Smooth muscle cell (in vitro differentiated cells): Measurements from ENCODE around the gene CLDN19. TPM values are rescaled to one million over a fixed set of nuclear protein-coding genes. Genes with fewer than 3 reads are reported as not detected.

Experiments used
- DNase-seq: peaks from one replicate; lab custom pipeline; 2025; ENCODE audit not compliant: unreplicated experiment; lab: John Stamatoyannopoulos, UW
- H2AFZ ChIP-seq: fragments of 200-600 bp; sonication (generic); 2 replicates; pipeline ENCODE4 v1.6.0; 2016; ENCODE audit warnings: antibody characterized with exemption, low read depth, mild to moderate bottlenecking
- H3F3A ChIP-seq: fragments of 200-600 bp; sonication (generic); 2 replicates; pipeline ENCODE4 v1.6.0; 2017; ENCODE audit warnings: antibody characterized with exemption, low read depth
- H3K27ac ChIP-seq: fragments of 200-600 bp; sonication (generic); 2 replicates; pipeline ENCODE4 v1.5.1; 2016; ENCODE audit warnings: low read depth, mild to moderate bottlenecking
- H3K27me3 ChIP-seq: fragments of 200-600 bp; sonication (generic); 2 replicates; pipeline ENCODE4 v1.6.1; 2016; ENCODE audit warnings: low read depth, mild to moderate bottlenecking
- H3K36me3 ChIP-seq: fragments of 200-600 bp; sonication (generic); 2 replicates; pipeline ENCODE4 v1.5.1; 2016; ENCODE audit warnings: low read depth
- H3K4me1 ChIP-seq: fragments of 200-600 bp; sonication (generic); 2 replicates; pipeline ENCODE4 v1.5.1; 2016; ENCODE audit warnings: low read depth
- H3K4me2 ChIP-seq: fragments of 200-600 bp; sonication (generic); 2 replicates; pipeline ENCODE4 v1.6.0; 2016; ENCODE audit warnings: mild to moderate bottlenecking
- H3K4me3 ChIP-seq: fragments of 200-600 bp; sonication (generic); 2 replicates; pipeline ENCODE4 v1.5.1; 2016; ENCODE audit warnings: mild to moderate bottlenecking
- H3K79me2 ChIP-seq: fragments of 200-600 bp; sonication (generic); 2 replicates; pipeline ENCODE4 v1.6.0; 2016; ENCODE audit warnings: low read depth, mild to moderate bottlenecking
- H3K9ac ChIP-seq: fragments of 200-600 bp; sonication (generic); 2 replicates; pipeline ENCODE4 v1.6.0; 2016; ENCODE audit warnings: low read depth
- H3K9me3 ChIP-seq: fragments of 200-600 bp; sonication (generic); replicated peaks from 2 replicates; pipeline ENCODE4 v1.5.1; 2016; ENCODE audit warnings: low read depth
- H4K20me1 ChIP-seq: fragments of 200-600 bp; sonication (generic); 2 replicates; pipeline ENCODE4 v1.6.0; 2016; ENCODE audit warnings: low read depth
- WGBS: methylation state at CpG from one replicate; pipeline ENCODE4 v1.1.7; 2016; ENCODE audit warnings: low lambda C conversion rate; 5-methylcytosine and 5-hydroxymethylcytosine counted together
- polyA plus RNA-seq: library from polyadenylated mRNA; unstranded; fragments of >200 nt; fragmentation: Nextera tagmentation; extraction: Ambion mirVana; gene quantifications from 2 replicates; pipeline ENCODE4 v1.2.1, GENCODE V29; 2016
- total RNA-seq: library from RNA; depleted of rRNA; stranded (reverse); fragments of >200 nt; gene quantifications from 2 replicates; pipeline ENCODE4 v1.2.3, GENCODE V29; 2014
- TF ChIP-seq, protein P1 (sequence below): fragments of 200-600 bp; sonication (generic); IDR thresholded peaks from 2 replicates; pipeline ENCODE4 v1.5.1; 2017; ENCODE audit warnings: borderline replicate concordance, mild to moderate bottlenecking, antibody characterized with exemption; ENCODE audit not compliant: insufficient read depth, poor library complexity, severe bottlenecking

Gene CLDN19
- total and polyA plus RNA-seq, 2 experiments from 2014 or later, result 0.67 to 2.4 TPM

DNA sequence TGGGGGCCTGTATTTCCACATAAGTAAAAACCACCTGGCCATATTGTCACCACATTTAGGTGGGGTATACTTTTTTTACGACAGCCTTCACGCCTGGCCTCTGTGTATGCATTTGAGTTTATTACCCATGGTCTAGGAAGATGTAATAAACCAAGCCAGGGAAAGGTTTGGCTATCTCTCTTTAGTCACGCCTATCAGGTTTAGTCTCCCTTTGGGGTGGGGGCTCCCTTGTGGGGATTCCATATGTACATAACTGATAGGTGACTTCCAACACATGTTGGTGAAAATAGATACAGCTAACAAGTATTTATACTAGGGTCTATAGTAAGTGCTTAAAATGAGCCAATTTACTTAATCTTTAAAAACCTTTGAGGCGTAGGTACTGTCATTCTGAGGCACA lies 53.6 kb downstream of the CLDN19 start:
- no peaks in the 10 kb centered on the region for H3K36me3 ChIP-seq
- H3K9ac ChIP-seq, result no peak overlapping the region
- H3K4me1 ChIP-seq, result peaks cover 36% of the 10 kb centered on the region
- peak overlapping the region; percentile 93 for H3K4me2 ChIP-seq
- no peak overlapping the region for H3K27ac ChIP-seq
- DNase-seq, result no peak
- H4K20me1 ChIP-seq, result peaks cover 85% of the 10 kb centered on the region
- H3K9me3 ChIP-seq, result no peaks in the 10 kb centered on the region
- no peak overlapping the region for H3K4me3 ChIP-seq
- no peaks in the 10 kb centered on the region for H3K27me3 ChIP-seq
- WGBS, result 89% methylated on average over 4 of the region's 4 CpGs
- H3K79me2 ChIP-seq, result peaks cover 85% of the 10 kb centered on the region
- H3F3A ChIP-seq, result no peaks in the 10 kb centered on the region
- TF ChIP-seq, protein P1, sequence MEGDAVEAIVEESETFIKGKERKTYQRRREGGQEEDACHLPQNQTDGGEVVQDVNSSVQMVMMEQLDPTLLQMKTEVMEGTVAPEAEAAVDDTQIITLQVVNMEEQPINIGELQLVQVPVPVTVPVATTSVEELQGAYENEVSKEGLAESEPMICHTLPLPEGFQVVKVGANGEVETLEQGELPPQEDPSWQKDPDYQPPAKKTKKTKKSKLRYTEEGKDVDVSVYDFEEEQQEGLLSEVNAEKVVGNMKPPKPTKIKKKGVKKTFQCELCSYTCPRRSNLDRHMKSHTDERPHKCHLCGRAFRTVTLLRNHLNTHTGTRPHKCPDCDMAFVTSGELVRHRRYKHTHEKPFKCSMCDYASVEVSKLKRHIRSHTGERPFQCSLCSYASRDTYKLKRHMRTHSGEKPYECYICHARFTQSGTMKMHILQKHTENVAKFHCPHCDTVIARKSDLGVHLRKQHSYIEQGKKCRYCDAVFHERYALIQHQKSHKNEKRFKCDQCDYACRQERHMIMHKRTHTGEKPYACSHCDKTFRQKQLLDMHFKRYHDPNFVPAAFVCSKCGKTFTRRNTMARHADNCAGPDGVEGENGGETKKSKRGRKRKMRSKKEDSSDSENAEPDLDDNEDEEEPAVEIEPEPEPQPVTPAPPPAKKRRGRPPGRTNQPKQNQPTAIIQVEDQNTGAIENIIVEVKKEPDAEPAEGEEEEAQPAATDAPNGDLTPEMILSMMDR, result no peak
- no peak overlapping the region for H2AFZ ChIP-seq

- Histone ChIP-seq H2AFZ (no peak overlapping the region), H3K4me1 (peaks cover 44% of the 10 kb centered on the region), H3K79me2 (peaks cover 63% of the 10 kb centered on the region), H3K27ac (peak overlapping the region; percentile 4), H3K27me3 (no peaks in the 10 kb centered on the region), H3K4me2 (peak overlapping the region; percentile 93), H3K4me3 (peak overlapping the region; percentile 74), H3K9me3 (no peaks in the 10 kb centered on the region), H3F3A (peaks cover 7% of the 10 kb centered on the region), H4K20me1 (peaks cover 63% of the 10 kb centered on the region), H3K9ac (peak overlapping the region; percentile 53), H3K36me3 (no peaks in the 10 kb centered on the region)
- 30% methylated on average over 5 of the region's 5 CpGs for WGBS
- no peak for DNase-seq
- TF ChIP-seq, protein P1, result no peak
Observed at GRCh38 chr1:42684139-42684538, 55.9 kb downstream of the CLDN19 start.

Other genes with a start within 250 kb of the CLDN19 start
- 42.2 and 42.9 TPM in 2 replicates for gene PPIH, start 81.8 kb downstream of the CLDN19 start, total RNA-seq
- 38.5 and 46.9 TPM in 2 replicates for gene PPIH, start 81.8 kb downstream of the CLDN19 start, polyA plus RNA-seq
- gene YBX1, start 57.8 kb downstream of the CLDN19 start, total RNA-seq, result 586 and 587 TPM in 2 replicates
- 273 and 284 TPM in 2 replicates for gene YBX1, start 57.8 kb downstream of the CLDN19 start, polyA plus RNA-seq
- 256 and 273 TPM in 2 replicates for gene P3H1, start 26.8 kb upstream of the CLDN19 start, total RNA-seq
- 336 and 535 TPM in 2 replicates for gene P3H1, start 26.8 kb upstream of the CLDN19 start, polyA plus RNA-seq
- gene C1orf50, start 27.0 kb upstream of the CLDN19 start, total RNA-seq, result 1.8 and 7.3 TPM in 2 replicates
- 9.7 and 11.5 TPM in 2 replicates for gene C1orf50, start 27.0 kb upstream of the CLDN19 start, polyA plus RNA-seq
- gene TMEM269, start 44.8 kb upstream of the CLDN19 start, total RNA-seq, result 0.09 and 0.36 TPM in 2 replicates
- 0.09 and 0.15 TPM in 2 replicates for gene TMEM269, start 44.8 kb upstream of the CLDN19 start, polyA plus RNA-seq
- 5.1 and 11.8 TPM in 2 replicates for gene ERMAP, start 76.9 kb upstream of the CLDN19 start, total RNA-seq
- gene ERMAP, start 76.9 kb upstream of the CLDN19 start, polyA plus RNA-seq, result 4.1 and 4.6 TPM in 2 replicates
- 32.5 and 35.0 TPM in 2 replicates for gene SVBP, start 77.2 kb upstream of the CLDN19 start, total RNA-seq
- 31.5 and 32.8 TPM in 2 replicates for gene SVBP, start 77.2 kb upstream of the CLDN19 start, polyA plus RNA-seq
- gene ZNF691, start 106.4 kb upstream of the CLDN19 start, total RNA-seq, result 4.2 and 7.2 TPM in 2 replicates
- 4.8 and 10.2 TPM in 2 replicates for gene ZNF691, start 106.4 kb upstream of the CLDN19 start, polyA plus RNA-seq
- 749 and 1,091 TPM in 2 replicates for gene SLC2A1, start 218.6 kb upstream of the CLDN19 start, total RNA-seq
- gene SLC2A1, start 218.6 kb upstream of the CLDN19 start, polyA plus RNA-seq, result 275 and 842 TPM in 2 replicates